HG03571 (cell line): ENCODE data around the gene DDB1.

ENCODE experiments used
- ATAC-seq: cut with Tn5 transposase; IDR thresholded peaks from one replicate; pipeline ENCODE4 v1.9.1; 2021; ENCODE audit not compliant: unreplicated experiment

DDB1 gene

DNA sequence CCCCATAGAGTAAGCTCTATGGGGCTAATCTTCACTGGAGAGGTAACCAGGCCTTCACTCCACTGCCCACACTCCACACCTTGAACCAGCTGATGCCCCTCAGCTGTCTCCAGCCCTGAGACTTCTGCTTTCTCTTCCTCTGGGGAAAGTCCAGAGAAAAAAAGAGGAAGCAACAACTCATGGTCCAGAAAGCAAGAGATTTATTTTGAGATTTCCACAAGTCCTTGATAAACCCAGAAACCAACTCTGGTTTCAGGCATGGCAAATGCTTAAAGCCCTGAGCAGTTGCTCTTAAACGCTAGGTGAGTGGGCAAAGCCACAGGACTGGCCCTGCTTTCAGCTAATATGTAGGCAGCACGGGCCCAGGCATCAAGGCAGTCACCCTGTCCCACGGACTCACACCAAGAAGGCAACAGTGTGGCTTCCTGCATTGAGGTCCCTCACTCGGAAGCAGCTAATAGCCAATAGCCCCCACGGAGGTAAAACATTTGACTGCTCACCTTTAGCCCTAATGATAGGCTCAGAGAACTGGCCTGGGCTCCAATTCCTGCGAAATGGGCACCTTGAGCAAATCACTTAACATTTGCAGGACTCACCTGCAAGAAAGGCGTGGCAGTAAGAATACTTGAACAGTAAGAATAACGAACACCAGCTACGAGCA lies 24.5 kb upstream of the DDB1 start:
- peak; percentile 49 for ATAC-seq

DNA sequence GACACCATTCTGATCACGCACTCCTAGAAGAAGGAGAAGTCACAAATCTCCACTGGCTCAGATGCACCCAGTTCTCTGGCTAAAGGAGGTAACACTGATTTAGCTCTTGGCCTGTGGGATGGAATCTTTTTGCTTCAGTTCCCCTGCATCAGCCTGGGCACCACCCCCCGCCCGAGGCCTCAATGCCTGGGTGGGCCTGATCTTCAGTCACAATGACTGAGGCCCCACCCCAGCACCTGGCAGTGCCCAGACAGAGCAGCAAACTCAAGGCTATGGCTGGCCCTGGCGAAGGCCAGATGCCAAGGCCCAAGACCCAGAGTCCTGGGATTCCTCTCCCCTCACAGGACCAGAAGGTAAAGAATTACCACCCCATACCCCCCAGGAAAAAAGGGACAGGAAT lies 23.8 kb upstream of the DDB1 start:
- ATAC-seq = no peak

DNA sequence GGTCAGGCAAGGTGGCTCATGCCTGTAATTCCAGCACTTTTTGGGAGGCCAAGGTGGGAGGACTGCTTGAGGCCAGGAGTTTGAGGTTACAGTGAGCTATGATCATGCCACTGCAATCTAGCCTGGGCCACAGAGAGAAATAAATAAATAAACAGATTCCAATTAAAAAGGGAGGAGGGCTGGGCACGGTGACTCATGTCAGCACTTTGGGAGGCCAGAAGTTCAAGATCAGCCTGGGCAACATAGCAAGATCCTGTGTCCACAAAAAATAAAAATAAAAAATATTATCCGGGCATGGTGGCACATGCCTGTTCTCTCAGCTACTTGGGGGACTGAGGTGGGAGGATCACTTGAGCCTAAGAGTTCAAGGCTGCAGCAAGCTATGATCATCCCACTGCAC lies 21.3 kb upstream of the DDB1 start:
- no peak for ATAC-seq

DNA sequence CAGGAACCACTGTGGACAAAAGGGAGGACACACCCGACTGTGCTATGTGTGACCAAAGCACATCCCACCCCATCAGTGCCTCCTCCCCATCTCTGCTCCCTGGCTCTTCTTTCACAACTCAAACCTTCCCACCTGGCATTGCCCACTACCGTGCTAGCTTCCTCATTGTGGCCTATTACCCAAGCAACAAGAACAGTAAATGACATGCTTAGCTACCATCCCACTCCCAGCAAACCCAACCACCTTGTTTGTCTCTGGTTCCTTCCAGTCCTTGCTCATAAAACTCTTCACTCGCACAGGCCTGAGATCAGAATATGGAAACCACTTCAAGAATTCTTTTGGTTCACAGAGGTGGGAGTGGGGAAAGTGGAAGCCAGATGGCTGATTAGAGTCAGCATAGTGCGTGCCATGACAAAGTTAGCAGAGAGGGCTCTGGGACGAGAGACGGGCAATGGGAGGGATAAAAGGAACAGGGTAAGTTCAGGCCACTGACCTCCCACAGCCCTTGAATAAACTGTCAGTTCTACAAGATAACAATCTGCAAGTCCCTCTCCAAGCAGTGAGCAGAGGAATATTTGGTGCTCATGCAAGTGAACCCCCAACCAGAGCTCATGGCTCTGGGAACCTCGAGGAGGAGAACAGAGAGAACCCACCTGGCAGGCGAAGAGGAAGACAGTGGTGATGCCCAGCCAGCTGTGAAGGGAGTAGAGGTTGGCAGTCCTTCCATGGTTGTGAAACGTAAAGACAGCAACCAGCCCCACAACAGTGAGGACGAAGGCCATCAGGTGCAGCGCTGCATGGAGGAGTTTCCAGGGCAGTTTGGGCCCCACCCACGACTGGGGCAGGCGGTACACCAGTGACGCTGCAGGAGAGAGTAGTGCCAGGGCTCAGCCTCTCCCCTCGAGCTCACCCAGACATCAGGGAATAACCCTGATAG lies 20.5 kb upstream of the DDB1 start:
- no peak for ATAC-seq

DNA sequence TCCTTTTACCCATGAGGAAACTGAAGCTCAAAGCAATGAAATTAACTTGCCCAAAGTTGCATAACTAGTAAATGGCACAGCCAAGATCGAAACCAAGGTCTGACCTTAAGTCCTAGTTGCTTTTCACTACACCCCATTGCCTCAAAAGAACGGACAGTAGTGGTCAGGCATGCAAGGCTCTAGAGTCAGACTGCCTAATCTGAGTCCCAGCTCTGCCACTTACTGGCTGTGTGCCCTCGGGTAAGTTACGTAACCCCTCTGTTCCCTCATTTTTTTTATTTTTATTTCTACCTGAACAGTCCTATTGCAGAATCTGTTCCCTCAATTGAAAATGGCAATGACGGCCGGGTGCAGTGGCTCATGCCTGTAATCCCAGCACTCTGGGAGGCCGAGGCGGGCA lies 19.1 kb upstream of the DDB1 start:
- no peak for ATAC-seq

GRCh38 chr11:61350803-61351202 lies 17.9 kb upstream of the DDB1 start:
- no peak for ATAC-seq

GRCh38 chr11:61350336-61350735 lies 17.4 kb upstream of the DDB1 start:
- ATAC-seq = no peak

- no peak for ATAC-seq
Measured at GRCh38 chr11:61349916-61350315, 17.0 kb upstream of the DDB1 start.

GRCh38 chr11:61349189-61349751 lies 16.4 kb upstream of the DDB1 start:
- ATAC-seq = no peak

- ATAC-seq = no peak
Measured at GRCh38 chr11:61347916-61348461, 15.1 kb upstream of the DDB1 start.

GRCh38 chr11:61345954-61346843 lies 13.3 kb upstream of the DDB1 start:
- no peak for ATAC-seq

- ATAC-seq = no peak
Measured at GRCh38 chr11:61345170-61345610, 12.3 kb upstream of the DDB1 start.

- ATAC-seq = no peak
Measured at GRCh38 chr11:61343792-61344745, 11.2 kb upstream of the DDB1 start.

DNA sequence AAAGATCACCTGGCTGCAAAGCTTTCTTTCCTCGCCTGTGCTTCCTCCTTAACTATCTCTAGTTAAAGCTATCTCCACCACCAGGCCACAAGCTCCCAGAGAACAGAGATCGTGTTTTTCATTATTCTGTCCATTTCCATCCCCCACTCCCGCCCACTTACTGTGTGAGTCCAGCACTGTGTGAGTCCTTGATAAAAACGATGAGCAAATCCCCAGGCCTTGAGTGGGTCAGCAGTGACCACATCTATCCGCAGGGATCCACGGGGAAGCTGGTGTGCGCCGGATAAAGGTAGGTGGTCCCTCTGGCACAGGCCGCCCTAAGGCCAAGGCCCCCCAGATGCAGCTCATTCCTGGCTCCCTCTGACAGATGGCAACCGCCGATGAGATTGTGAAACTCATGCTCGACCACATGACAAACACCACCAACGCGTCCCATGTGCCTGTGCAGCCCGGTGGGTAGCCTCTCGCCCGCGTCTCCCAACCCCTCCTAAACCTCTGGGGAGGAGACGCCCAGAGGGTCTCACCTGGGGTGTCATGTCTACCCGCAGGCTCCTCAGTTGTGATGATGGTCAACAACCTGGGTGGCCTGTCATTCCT lies 9.4 kb upstream of the DDB1 start:
- no peak for ATAC-seq

DNA sequence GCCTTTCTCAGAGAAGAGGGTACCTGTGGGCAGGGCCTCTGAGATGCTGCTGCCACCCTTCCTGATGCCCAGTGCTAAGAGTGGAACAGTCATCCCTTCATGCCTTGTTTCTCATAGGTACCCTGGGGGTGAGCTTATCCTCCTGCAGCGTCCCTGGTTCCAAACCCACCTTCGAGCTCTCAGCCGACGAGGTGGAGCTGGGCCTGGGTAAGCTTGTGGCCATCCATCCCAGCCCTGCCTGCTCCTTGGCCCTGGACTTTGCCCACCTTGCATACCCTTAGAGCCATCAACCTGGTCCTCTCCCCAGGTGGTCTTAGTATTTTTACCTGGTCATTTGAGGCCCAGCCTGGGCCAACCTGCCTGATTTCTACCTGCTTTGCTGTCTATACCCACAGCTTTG lies 8.8 kb upstream of the DDB1 start:
- no peak for ATAC-seq

GRCh38 chr11:61340979-61341378 lies 8.1 kb upstream of the DDB1 start:
- ATAC-seq = no peak

GRCh38 chr11:61339490-61339878 lies 6.6 kb upstream of the DDB1 start:
- no peak for ATAC-seq

GRCh38 chr11:61338783-61339489 lies 6.0 kb upstream of the DDB1 start:
- ATAC-seq = no peak
